Activated T-cell treated with anti-CD3 and anti-CD28 coated beads for 24 hours (primary cell): ENCODE measurements around the gene RBKS.
"Not testable (repeated sequence)": the region's sequence is repeated elsewhere in the genome, so short reads cannot be mapped to it uniquely, and the experiment has no call there.

ENCODE experiments used
- DNase-seq: peaks from one replicate; pipeline ENCODE4 v3.0.0-alpha.2; 2020; ENCODE audit warnings: low read depth

The RBKS gene

GRCh38 chr2:27906074-27906473, 15.9 kb upstream of the RBKS start:
- DNase-seq = no peak

- no peak for DNase-seq
Observed at GRCh38 chr2:27904405-27904665, 14.1 kb upstream of the RBKS start.

DNA sequence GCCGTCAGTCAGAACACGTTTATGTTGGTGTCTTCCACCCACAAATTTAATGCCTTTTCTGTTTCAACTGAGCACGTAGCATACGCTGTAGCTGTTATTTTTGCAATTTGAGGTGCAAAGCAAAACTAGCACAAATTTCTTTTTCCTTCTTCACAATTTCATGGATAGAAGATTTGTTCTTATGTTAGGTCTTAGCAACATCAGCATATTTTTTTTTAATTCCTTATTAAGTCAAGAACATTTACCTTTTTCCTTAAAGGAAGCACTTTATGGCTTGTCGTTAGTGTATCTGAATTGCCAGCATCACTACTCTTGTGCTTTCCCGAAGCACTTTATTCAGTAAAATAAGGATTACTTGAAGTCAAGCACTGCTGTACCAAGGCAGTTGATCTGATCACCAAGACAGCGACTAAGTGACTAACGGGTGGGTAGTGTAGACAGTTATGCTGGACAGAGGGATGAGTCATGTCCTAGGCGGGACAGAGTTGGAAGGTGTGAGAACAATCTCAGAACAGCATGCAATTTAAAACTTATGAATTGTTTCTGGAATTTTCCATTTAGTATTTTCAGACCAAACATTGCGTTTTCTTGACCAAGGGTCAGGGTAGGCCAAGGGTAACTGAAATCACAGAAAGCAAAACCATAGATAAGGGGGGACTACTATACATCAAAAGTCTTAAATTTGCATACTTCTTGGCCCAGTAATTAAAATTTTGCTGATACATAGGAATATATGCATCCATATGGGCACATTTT, 13.6 kb upstream of the RBKS start:
- DNase-seq = no peak

DNA sequence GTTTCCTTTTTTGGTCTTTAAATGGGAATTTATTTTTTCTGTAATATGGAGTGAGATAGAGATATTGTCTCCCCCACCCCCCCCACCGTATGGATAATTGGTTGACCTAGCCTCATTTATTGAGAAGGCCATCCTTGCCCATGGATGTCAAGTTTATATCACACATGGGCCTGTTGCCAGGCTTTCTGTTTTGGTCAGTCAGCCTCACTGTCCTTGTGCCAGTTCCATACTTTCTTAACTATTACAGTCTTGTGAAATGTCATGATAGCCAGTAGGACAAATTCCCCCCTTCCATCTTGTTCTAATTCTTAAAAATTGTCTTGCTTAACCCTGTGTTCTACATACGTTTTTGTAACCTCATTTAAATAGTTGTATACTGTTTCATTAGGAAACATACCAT, 12.8 kb upstream of the RBKS start:
- DNase-seq = no peak

DNA sequence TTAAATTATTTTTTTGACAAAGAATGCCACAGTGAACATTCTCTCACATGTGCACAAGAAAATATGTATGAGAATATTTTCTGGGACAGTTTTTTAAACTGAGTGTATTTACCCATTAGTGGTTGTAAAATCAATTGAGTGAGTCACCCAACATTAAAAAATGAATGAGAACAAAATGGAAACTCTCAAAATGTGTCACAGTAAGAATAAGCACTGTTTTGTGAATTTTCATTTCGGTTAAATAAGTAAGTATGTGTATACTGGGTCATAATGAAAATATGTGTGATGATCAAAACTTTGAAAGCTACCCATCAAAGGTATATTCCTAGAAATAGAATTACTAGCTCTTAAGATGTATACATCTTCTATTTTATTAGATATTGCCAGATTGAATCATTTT, 11.9 kb upstream of the RBKS start:
- no peak for DNase-seq

GRCh38 chr2:27901234-27901633, 11.0 kb upstream of the RBKS start:
- peak; percentile 32 for DNase-seq

DNA sequence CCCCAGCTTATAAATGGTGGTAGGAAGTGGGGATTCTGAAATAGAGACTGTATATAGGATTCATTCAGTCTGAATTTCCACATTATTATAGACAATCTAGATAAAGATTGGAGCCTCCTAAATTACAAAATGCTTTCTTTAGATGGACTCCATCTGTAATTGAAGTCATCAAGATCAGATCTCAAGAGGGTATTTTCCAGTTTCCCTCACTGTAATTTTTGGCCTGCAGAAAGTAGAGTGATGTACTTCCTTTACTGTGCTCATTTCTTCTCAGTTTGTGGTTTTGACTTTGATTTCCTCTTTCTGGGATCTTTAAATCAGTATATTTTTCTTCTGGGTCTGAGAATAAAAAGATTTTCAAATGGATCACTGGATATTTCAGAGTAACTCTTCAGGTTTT, 7.5 kb upstream of the RBKS start:
- DNase-seq = no peak

DNA sequence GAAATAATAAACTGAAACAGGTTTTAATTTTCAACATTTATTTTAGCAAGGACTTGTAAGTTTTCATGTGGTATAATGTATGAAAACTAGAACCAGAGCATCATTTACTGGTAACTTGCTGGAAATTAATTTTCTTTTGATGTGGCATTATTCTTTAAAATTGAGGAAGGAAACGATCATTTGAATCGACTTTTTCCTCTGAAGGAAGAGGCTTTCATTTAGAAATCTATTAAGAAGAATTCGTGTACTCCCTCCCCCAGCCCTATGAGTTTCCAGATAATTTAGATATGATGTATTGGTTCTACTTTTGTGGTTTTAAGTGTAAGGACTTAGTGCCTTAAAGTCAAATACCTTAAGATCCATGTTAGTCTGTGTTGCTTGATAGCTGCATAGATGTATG, 2.8 kb upstream of the RBKS start:
- no peak for DNase-seq

- no peak for DNase-seq
Observed at GRCh38 chr2:27891673-27892105, 1.5 kb upstream of the RBKS start.

DNA sequence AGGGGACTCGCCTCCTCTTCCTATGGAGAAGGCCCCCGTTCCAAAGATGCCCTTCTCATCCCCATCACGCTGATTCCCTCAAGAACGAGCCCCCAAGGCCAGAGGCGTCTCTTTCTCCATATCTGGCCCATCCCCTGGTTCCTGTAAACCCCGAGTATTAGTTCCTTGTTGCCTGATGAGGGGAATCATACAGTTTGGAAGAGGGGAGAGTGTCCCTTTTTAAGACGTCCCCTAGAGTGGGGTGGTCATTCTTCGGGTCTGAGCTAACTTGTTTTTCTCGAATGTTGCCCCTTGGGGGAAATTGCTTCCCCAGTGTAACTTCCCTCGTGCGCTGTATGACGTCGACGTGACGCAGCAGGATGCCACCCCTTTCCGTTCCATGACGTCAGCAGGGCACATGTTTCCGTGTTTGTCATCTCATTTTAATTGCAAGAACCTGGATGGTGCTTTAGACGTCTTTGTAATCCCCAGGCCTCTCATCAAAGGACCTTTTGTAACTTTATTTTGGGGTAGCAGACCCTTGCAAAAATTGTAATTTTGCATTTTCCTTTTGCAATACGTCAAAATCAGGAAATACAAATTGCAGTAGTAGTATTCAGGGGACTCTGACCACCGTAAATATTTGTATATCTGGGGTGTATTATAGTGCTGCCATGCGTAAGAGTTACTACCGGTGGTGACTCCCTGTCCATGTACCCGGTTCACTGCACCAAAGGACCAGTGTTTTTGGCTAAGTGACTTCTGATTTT, 911 bp upstream of the RBKS start:
- peak; percentile 80 for DNase-seq

- no peak for DNase-seq
Observed at GRCh38 chr2:27889774-27890145, 427 bp downstream of the RBKS start.

DNA sequence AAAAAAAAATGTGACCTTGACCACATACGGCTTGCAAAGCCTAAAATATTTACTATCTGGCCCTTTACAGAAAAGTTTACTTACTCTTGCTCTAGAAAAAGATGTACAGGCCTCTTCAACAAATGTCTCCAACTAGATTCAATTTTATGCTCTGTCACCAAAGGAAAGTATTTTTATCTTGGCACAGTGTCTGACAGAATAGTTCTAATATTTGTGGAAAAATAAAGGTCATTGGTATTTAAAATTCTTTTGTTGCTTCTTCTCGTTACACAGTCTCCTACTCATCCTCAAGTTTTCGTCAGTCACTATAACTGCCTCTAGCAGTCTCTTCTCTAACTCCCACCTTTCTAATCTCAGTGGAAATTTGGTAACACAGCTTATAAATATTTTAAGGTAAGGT, 1.4 kb downstream of the RBKS start:
- no peak for DNase-seq

GRCh38 chr2:27887830-27888229, 2.4 kb downstream of the RBKS start:
- no peak for DNase-seq

DNA sequence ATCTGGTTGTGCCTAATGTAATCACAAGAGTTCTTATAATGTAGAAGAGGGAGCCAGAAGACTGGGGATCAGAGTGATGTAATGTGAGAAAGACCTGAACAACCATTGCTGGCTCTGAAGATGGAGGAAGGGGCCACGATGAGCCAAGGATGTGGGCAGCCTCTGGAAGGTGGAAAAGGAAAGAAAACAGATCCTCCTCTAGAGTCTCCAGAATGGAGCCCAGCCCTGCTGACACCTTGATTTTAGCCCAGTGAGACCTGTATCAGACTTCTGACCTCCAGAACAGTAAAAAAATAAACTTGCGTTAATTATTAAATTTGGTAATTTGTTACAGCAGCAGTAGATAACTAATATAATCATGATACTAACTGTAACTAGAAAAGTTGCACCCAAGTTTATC, 3.1 kb downstream of the RBKS start:
- no peak for DNase-seq

DNA sequence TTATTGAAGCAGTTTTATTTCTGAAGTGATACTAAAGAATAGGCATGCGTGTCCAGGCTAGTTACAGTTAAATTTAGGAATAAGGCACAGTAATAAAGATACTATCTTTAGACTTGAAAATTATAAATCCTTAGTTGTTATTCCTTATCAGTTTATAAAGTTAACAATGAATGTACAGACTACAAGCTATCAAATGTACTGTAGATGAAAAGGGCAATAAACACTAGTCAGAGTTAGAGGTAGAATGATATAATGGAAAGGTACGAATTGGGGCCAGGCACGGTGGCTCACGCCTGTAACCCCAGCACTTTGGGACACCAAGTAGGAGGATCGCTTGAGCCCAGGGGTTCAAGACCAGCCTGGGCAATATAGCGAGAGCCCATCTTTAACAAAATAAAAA, 3.9 kb downstream of the RBKS start:
- no peak for DNase-seq

GRCh38 chr2:27885661-27886060, 4.5 kb downstream of the RBKS start:
- no peak for DNase-seq

DNA sequence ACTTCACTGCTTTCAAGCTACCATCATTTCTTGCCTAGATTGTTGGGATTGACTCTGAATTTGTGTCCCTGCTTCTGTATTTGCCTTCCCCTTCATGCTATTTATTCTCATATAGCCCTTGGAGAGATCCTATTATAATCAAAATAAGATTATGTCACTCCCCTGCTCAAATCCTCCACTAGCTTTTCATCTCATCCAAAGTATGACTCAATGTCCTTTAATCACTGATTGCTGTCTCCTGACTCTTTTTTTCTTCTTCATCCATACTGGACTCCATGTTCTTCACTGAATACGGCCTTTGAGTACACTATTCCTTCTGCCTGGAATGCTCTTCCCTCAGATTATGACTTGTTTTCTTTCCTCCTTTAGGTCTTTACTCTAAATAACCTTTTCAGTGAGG, 5.0 kb downstream of the RBKS start:
- no peak for DNase-seq

- no peak for DNase-seq
Observed at GRCh38 chr2:27884601-27885000, 5.6 kb downstream of the RBKS start.

- not testable (repeated sequence) for DNase-seq
Observed at GRCh38 chr2:27882584-27882922, 7.6 kb downstream of the RBKS start.

DNA sequence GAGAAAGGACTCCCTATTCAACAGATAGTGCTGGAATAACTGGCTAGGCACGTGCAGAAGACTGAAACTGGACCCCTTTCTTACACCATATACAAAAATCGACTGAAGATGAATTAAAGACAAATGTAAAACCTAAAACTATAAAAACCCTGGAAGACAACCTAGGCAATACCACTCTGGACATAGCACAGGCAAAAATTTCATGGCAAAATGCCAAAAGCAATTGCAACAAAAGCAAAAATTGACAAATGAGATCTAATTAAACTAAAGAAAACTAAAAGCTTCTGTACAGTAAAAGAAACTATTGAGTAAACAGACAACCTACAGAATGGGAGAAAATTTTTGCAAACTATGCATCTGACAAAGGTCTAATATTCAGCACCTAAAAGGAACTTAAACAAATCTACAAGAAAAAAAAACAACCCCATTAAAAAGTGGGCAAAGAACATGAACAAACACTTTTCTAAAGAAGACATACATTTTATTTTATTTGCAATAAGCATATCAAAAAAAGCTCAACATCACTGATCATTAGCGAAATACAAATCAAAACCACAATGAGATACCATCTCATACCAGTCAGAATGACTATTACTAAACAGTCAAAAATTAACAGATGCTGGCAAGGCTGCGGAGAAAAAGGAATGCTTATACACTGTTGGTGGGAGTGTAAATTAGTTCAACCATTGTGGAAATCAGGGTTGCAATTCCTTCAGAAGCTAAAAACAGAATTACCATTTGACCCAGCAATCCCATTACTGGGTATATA, 8.2 kb downstream of the RBKS start:
- not testable (repeated sequence) for DNase-seq

GRCh38 chr2:27878825-27879224, 11.4 kb downstream of the RBKS start:
- DNase-seq = no peak

GRCh38 chr2:27875089-27875881, 14.9 kb downstream of the RBKS start:
- DNase-seq = no peak

DNA sequence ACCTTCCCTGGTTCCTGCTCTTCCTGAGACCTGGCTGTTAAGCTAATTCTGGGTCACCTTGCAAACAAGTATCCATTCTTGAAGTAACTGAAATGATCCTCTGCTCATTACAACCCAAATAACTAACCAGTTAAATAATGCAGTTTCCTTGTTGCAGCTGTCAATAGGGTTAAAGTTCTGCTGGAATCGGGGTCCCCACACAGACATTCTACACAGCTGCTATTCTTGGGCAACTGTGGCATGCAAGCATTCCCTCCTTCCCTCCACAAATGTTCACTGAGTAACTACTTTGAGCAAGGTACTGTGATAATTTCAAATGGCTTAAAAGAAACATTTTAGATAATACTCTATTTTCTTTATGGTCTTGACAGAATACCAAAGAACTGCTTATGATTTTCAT, 17.1 kb downstream of the RBKS start:
- no peak for DNase-seq
